Measurements from ENCODE around the gene ADGRG2. TPM values are rescaled to one million over a fixed set of nuclear protein-coding genes. Genes with fewer than 3 reads are reported as not detected.
"Not testable (repeated sequence)": the region's sequence is repeated elsewhere in the genome, so short reads cannot be mapped to it uniquely, and the experiment has no call there.

Gene ADGRG2
- total RNA-seq, 2 experiments from 2014 or later, result not detected

- CTCF ChIA-PET, result interaction anchor here (0.5 kb wide), 1 partner anchor 317 kb away, joined by 3 read pairs; no protein-coding TSS in a partner anchor
- POLR2A ChIA-PET, result no interaction called here
These were observed 105.0 kb downstream of the ADGRG2 start for GRCh38 chrX:19017271-19017670.

GRCh38 chrX:19016614-19017013 is 105.7 kb downstream of the ADGRG2 start:
- POLR2A ChIA-PET, CTCF ChIA-PET: not testable (repeated sequence)

- CTCF ChIA-PET, result no interaction called here
- POLR2A ChIA-PET, result no interaction called here
These were observed 114.4 kb downstream of the ADGRG2 start for GRCh38 chrX:19007868-19008267.

- CTCF ChIA-PET, result no interaction called here
- POLR2A ChIA-PET, result no interaction called here
These were observed 115.3 kb downstream of the ADGRG2 start for GRCh38 chrX:19007011-19007410.

GRCh38 chrX:19005909-19006308 is 116.4 kb downstream of the ADGRG2 start:
- ChIA-PET CTCF (interaction anchor here (0.9 kb wide), 1 partner anchor 15 kb away, joined by 5 read pairs; no protein-coding TSS in a partner anchor), POLR2A (no interaction called here)

- ChIA-PET POLR2A (no interaction called here), CTCF (no interaction called here)
These were observed 118.5 kb downstream of the ADGRG2 start for GRCh38 chrX:19003756-19004155.

- POLR2A ChIA-PET, result no interaction called here
- CTCF ChIA-PET, result interaction anchor here (0.6 kb wide), 1 partner anchor 473 kb away, joined by 4 read pairs; no protein-coding TSS in a partner anchor
These were observed 123.6 kb downstream of the ADGRG2 start for GRCh38 chrX:18998653-18999052.

- ChIA-PET CTCF (no interaction called here), POLR2A (no interaction called here)
These were observed 124.4 kb downstream of the ADGRG2 start for GRCh38 chrX:18997916-18998315.

- ChIA-PET POLR2A (no interaction called here), CTCF (no interaction called here)
These were observed 125.7 kb downstream of the ADGRG2 start for GRCh38 chrX:18996536-18996935.

GRCh38 chrX:18995221-18995620 is 127.0 kb downstream of the ADGRG2 start:
- ChIA-PET POLR2A (no interaction called here), CTCF (no interaction called here)

- ChIA-PET CTCF (no interaction called here), POLR2A (no interaction called here)
These were observed 127.6 kb downstream of the ADGRG2 start for GRCh38 chrX:18994713-18995112.

- ChIA-PET CTCF (no interaction called here), POLR2A (no interaction called here)
These were observed 129.4 kb downstream of the ADGRG2 start for GRCh38 chrX:18992829-18993228.

GRCh38 chrX:18985186-18985435 is 137.2 kb downstream of the ADGRG2 start:
- CTCF ChIA-PET, result no interaction called here
- POLR2A ChIA-PET, result interaction anchor here (0.6 kb wide), 1 partner anchor 362 kb away, joined by 3 read pairs; no protein-coding TSS in a partner anchor

- CTCF ChIA-PET, result no interaction called here
These were observed 137.7 kb downstream of the ADGRG2 start for GRCh38 chrX:18984381-18985185.

GRCh38 chrX:18983666-18984380 is 138.4 kb downstream of the ADGRG2 start, which contains the start of gene PHKA2:
Gene PHKA2, minus strand, starts transcription at chrX:18984114. Its CDS starts 182 bp downstream, at chrX:18983932.
- CTCF ChIA-PET, result no interaction called here
- POLR2A ChIA-PET, result no interaction called here

More at GRCh38 chrX:18984381-18985185, 137.7 kb downstream of the ADGRG2 start:
- POLR2A ChIA-PET, result interaction anchor here (0.6 kb wide), 1 partner anchor 363 kb away, joined by 3 read pairs; no protein-coding TSS in a partner anchor

GRCh38 chrX:18981124-18981807 is 141.0 kb downstream of the ADGRG2 start:
- CTCF ChIA-PET, result no interaction called here
- POLR2A ChIA-PET, result no interaction called here

- POLR2A ChIA-PET, result not testable (repeated sequence)
These were observed 142.0 kb downstream of the ADGRG2 start for GRCh38 chrX:18980262-18980661.

GRCh38 chrX:18974993-18975392 is 147.3 kb downstream of the ADGRG2 start:
- ChIA-PET CTCF (interaction anchor here (0.7 kb wide), 1 partner anchor 324 kb away, joined by 4 read pairs; no protein-coding TSS in a partner anchor), POLR2A (no interaction called here)

More at GRCh38 chrX:18980262-18980661, 142.0 kb downstream of the ADGRG2 start:
- CTCF ChIA-PET, result not testable (repeated sequence)

GRCh38 chrX:18973527-18974192 is 148.6 kb downstream of the ADGRG2 start:
- POLR2A ChIA-PET, result no interaction called here

GRCh38 chrX:18971506-18971905 is 150.8 kb downstream of the ADGRG2 start:
- ChIA-PET CTCF (no interaction called here), POLR2A (no interaction called here)

More at GRCh38 chrX:18973527-18974192, 148.6 kb downstream of the ADGRG2 start:
- CTCF ChIA-PET, result no interaction called here

Data from activated CD8-positive, alpha-beta memory T cell treated with anti-CD3 and anti-CD28 coated beads for 36 hours (primary cell).